GM12872 (cell line): ENCODE measurements around the gene HIPK3.

Experiments
- TF ChIP-seq, protein P1 (sequence below): IDR thresholded peaks from 3 replicates; pipeline ENCODE4 v1.5.1; 2011; ENCODE audit warnings: low read depth, mild to moderate bottlenecking, low read length, moderate library complexity; ENCODE audit not compliant: insufficient read depth

The HIPK3 gene

DNA sequence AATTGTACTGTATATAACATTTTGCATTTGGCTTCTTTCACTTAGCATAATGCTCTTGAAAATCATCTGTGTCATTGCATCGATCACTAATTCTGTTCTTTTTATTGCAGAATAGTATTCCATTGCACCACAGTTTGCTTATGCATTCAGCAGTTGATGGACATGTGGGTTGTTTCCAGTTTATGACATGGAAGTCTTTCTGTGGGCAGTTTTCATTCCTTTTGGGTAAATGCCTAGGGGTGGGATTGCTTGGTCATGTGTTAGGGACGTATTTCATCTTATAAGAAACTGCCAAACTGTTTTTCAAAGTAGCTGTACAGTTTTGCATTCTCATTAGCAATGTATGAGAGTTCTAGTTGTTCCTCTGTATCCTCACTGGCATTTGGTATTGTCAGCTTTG lies 127.0 kb downstream of the HIPK3 start:
- TF ChIP-seq, protein P1, sequence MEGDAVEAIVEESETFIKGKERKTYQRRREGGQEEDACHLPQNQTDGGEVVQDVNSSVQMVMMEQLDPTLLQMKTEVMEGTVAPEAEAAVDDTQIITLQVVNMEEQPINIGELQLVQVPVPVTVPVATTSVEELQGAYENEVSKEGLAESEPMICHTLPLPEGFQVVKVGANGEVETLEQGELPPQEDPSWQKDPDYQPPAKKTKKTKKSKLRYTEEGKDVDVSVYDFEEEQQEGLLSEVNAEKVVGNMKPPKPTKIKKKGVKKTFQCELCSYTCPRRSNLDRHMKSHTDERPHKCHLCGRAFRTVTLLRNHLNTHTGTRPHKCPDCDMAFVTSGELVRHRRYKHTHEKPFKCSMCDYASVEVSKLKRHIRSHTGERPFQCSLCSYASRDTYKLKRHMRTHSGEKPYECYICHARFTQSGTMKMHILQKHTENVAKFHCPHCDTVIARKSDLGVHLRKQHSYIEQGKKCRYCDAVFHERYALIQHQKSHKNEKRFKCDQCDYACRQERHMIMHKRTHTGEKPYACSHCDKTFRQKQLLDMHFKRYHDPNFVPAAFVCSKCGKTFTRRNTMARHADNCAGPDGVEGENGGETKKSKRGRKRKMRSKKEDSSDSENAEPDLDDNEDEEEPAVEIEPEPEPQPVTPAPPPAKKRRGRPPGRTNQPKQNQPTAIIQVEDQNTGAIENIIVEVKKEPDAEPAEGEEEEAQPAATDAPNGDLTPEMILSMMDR: no peak

DNA sequence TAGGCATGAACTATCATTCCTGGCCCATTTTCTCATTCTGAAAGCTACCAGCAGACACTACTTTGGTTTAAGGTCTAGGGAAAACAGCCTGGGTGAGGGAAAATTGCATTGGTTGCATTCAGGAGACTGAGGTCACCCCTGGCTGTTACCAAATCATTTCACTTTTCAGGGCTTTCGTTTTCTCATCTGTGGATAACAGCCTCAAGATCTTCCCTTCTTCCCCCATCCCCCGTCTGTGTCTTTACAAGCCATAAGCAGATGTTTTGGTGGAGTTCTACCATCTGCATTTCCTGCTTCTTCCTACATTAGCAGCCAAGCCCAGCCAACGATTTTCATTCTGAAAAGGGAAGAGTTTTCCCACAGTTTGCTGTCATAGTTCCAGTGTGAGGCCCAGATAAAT lies 130.4 kb downstream of the HIPK3 start:
- TF ChIP-seq, protein P1: no peak

- TF ChIP-seq, protein P1: no peak
Measured at GRCh38 chr11:33387996-33388395, 130.8 kb downstream of the HIPK3 start.

GRCh38 chr11:33388793-33389525 lies 131.8 kb downstream of the HIPK3 start:
- TF ChIP-seq, protein P1: no peak

DNA sequence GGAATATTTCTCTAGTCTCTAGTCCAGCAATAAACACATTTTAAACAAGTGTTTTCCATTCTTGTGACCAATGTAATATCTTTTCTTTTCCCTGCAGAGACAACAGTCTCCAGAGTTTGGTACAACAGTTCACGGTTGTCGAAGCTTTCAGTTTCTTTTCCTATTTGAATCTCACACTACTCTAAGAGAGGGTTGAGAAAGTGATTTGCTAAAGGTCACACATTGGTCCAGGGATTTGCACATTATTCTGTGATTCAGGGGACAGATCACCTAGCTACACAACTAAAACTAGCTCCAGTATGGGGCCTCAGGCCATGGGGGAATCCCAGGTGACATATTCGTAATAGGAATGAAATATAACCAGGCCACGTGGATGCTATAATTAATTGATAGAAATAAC lies 132.5 kb downstream of the HIPK3 start:
- TF ChIP-seq, protein P1: no peak

DNA sequence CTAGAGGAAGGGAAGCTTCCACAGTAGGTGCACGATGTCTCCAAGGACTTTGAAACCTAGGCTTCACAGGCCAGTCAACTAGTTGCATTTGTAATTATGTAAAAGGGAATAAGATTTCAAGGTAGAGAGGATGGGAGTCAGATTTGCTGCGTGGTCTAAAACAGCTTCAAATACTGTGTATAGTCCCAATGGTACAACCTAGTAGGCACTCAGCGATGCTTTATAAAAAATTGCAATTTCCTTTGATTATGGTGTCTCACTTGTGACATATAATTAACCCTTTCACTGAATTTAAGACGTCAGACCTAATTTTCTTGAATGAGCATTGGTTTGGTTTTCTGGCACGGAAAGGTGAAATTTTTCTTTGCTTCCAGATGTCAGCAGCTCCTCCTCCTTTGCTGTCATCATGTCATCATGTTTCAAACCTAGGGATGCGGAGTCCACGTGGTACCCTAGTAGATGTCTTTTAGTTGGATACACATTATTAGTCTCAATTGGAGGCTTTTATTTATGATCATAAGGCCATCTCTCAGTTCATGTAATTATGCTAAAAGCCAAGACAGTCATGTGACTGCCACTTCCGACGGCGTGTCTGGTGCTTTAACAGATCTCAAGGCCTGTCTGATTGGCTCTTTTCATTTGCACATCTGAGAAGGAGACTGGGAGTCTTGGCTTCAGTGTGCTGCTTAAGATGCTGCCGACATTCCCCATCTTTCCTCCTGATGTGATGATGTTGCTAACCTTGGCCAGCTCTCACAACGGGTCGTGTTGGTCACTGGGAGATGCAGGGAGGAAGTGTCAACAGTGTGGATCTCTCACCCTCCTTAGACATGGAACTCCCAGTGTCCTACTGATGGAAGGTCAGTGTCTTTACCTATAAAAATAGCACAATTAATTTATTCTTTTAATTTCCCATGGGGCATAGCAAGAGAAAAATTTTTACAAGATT lies 134.0 kb downstream of the HIPK3 start:
- TF ChIP-seq, protein P1: no peak

DNA sequence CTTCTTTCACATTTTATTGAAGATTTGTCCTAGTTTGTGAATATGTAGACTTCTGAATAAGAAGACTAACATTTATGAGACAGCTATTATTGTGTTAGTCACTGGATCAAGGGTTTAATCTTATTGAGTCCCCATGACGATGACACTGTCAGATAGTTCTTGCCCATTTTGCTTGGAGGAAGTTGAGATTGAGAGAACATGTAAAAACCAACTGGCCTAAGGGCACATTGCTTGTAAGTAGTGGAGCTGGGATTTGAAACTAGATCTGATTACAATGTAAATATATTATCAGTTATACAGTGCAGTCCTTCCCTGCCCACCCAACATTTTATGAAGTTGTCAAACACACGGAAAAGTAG lies 134.7 kb downstream of the HIPK3 start:
- TF ChIP-seq, protein P1: no peak
